Smooth muscle cell of the umbilical artery (primary cell): ENCODE results near the gene GGACT. TPM values are rescaled to one million over a fixed set of nuclear protein-coding genes. Genes with fewer than 3 reads are reported as not detected.

Experiments used
- total RNA-seq: library from RNA; depleted of rRNA; stranded (reverse); fragments of >200 nt; gene quantifications from 2 replicates; pipeline ENCODE4 v1.2.3, GENCODE V29; 2014

Gene GGACT
- 3.0 and 5.3 TPM in 2 replicates for total RNA-seq

DNA sequence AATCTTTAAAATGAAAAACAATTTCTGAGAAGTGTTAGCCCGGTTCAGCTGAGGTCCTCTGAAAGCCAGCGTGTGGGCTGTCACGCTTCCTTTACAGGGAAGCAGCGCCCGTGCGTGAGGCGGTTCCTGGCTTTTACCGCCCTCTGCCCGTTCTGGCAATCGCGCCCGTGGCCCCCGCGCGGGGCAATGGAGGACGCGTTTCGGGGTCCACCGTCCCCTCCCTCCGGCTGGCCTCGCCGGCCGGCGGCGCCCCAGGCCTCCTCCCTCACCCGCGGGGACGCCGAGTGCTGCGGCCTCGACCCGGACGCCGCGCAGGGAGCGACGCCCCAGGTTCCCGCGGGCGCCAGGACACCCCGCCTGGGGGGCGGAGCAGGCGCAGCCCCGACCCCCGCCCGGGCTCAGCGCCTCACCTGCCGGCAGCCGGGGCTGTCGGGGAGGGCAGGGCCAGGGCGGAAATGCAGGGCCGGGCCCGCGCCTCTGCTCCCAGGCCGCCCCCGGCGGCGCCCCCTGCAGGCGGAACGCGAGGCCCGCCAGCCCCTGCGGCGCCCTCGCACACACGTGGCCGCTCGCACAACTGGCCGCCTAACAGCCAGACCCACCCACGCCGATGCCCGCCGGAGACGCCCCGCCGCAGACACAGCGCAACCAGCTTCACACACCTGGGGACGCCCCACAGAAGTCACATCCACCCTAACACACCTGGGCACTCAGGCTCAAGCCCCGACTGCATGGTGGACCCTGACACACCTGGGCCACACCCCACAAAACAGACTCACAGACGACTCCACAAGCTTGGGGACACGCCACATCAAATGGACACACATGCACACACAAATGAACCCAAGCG, at the start of gene GGACT:
Gene GGACT (minus strand): TSS at position 459 of the 847 bp plus-strand sequence. CDS start 56,198 bp downstream, outside the sequence.

Other genes starting within 250 kb of the GGACT start
- 34.4 and 46.7 TPM in 2 replicates for gene TMTC4, start 86.0 kb upstream of the GGACT start, total RNA-seq